HG03571 (cell line): ENCODE results near the gene DBX1.
"Not testable (repeated sequence)": the region's sequence is repeated elsewhere in the genome, so short reads cannot be mapped to it uniquely, and the experiment has no call there.

Experiments
- ATAC-seq: cut with Tn5 transposase; IDR thresholded peaks from one replicate; pipeline ENCODE4 v1.9.1; 2021; ENCODE audit not compliant: unreplicated experiment

Gene DBX1

GRCh38 chr11:20160425-20161229 lies at the start of gene DBX1:
Gene DBX1, minus strand, starts transcription at chr11:20160475. Its CDS starts 151 bp downstream, at chr11:20160324.
- no peak for ATAC-seq

- ATAC-seq = no peak
Observed at GRCh38 chr11:20208622-20209111, 48.4 kb upstream of the DBX1 start.

GRCh38 chr11:20207781-20208621 lies 47.7 kb upstream of the DBX1 start:
- ATAC-seq = no peak

GRCh38 chr11:20205807-20206206 lies 45.5 kb upstream of the DBX1 start:
- no peak for ATAC-seq

- no peak for ATAC-seq
Observed at GRCh38 chr11:20204681-20205080, 44.4 kb upstream of the DBX1 start.

- ATAC-seq = no peak
Observed at GRCh38 chr11:20203831-20204230, 43.6 kb upstream of the DBX1 start.

GRCh38 chr11:20201231-20201630 lies 41.0 kb upstream of the DBX1 start:
- ATAC-seq = no peak

- not testable (repeated sequence) for ATAC-seq
Observed at GRCh38 chr11:20200331-20200955, 40.2 kb upstream of the DBX1 start.

- ATAC-seq = no peak
Observed at GRCh38 chr11:20197881-20198280, 37.6 kb upstream of the DBX1 start.

GRCh38 chr11:20194470-20194869 lies 34.2 kb upstream of the DBX1 start:
- ATAC-seq = no peak

- no peak for ATAC-seq
Observed at GRCh38 chr11:20193307-20193706, 33.0 kb upstream of the DBX1 start.

- no peak for ATAC-seq
Observed at GRCh38 chr11:20192641-20193040, 32.4 kb upstream of the DBX1 start.

GRCh38 chr11:20192151-20192550 lies 31.9 kb upstream of the DBX1 start:
- no peak for ATAC-seq

- no peak for ATAC-seq
Observed at GRCh38 chr11:20178976-20179375, 18.7 kb upstream of the DBX1 start.

GRCh38 chr11:20177136-20177535 lies 16.9 kb upstream of the DBX1 start:
- ATAC-seq = no peak

- ATAC-seq = no peak
Observed at GRCh38 chr11:20172721-20173447, 12.6 kb upstream of the DBX1 start.

- ATAC-seq = no peak
Observed at GRCh38 chr11:20163783-20164481, 3.7 kb upstream of the DBX1 start.

GRCh38 chr11:20162824-20163782 lies 2.8 kb upstream of the DBX1 start:
- no peak for ATAC-seq
